ENCODE results near the gene TMEM208.

DNA sequence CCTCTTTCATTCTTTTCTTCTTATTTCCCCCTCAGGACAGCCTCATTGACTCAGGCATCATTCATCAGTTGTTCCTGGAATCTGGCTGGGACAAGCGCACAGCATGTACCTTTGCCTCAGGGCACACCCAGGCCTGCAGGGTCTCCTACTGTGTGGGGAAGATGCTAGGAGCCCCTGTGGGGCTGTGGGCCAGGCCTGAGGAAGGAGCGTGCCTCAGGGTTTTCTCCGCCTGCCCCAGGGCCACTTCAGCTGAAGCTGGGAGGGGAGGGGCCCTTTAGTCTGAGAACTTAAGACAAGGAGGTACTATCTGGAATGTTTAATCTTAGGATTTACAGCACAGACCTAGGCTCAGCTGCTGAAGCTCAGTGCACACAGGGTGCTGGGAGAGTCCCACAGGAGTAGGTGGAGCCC lies 20.1 kb upstream of the TMEM208 start:
- TF ChIP-seq, protein P1, sequence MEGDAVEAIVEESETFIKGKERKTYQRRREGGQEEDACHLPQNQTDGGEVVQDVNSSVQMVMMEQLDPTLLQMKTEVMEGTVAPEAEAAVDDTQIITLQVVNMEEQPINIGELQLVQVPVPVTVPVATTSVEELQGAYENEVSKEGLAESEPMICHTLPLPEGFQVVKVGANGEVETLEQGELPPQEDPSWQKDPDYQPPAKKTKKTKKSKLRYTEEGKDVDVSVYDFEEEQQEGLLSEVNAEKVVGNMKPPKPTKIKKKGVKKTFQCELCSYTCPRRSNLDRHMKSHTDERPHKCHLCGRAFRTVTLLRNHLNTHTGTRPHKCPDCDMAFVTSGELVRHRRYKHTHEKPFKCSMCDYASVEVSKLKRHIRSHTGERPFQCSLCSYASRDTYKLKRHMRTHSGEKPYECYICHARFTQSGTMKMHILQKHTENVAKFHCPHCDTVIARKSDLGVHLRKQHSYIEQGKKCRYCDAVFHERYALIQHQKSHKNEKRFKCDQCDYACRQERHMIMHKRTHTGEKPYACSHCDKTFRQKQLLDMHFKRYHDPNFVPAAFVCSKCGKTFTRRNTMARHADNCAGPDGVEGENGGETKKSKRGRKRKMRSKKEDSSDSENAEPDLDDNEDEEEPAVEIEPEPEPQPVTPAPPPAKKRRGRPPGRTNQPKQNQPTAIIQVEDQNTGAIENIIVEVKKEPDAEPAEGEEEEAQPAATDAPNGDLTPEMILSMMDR (conservative IDR thresholded peaks at IDR 0.05): no peak
- no peak for TF ChIP-seq ZFX (IDR thresholded peaks at IDR 0.05)
